ENCODE results near the gene CHST7.

CHST7 gene

GRCh38 chrX:46577221-46578005, 3.8 kb downstream of the CHST7 start:
- TF ChIP-seq CTCF (IDR thresholded peaks at IDR 0.05; ENCODE audit: low read depth, low read length) = no peak
- TF ChIP-seq EZH2phosphoT487 (IDR thresholded peaks at IDR 0.05; ENCODE audit: low read depth) = no peak
- Histone ChIP-seq H3K9me3 (ENCODE audit: insufficient read depth, low read length) (no peaks in the 10 kb centered on the region), H3K36me3 (replicated peaks; ENCODE audit: low read depth, low read length) (peaks cover 5% of the 10 kb centered on the region), H3K79me2 (ENCODE audit: low read length) (no peaks in the 10 kb centered on the region), H3K4me2 (ENCODE audit: low read length) (no peak overlapping the region), H3K27me3 (ENCODE audit: low read depth, low read length) (peaks cover 6% of the 10 kb centered on the region; the same call in 1 of the 2 replicates), H2AFZ (ENCODE audit: low read depth, low read length) (no peak overlapping the region), H3K9ac (ENCODE audit: low read length) (no peak overlapping the region), H3K4me3 (ENCODE audit: low read length) (no peak overlapping the region), H3K4me1 (ENCODE audit: low read length) (peaks cover 24% of the 10 kb centered on the region), H3K27ac (ENCODE audit: low read length) (no peak overlapping the region), H4K20me1 (ENCODE audit: insufficient read depth, low read length) (peaks cover 9% of the 10 kb centered on the region; the same call in 1 of the 2 replicates)

GRCh38 chrX:46579250-46579649, 5.7 kb downstream of the CHST7 start:
- H3K9me3 ChIP-seq (ENCODE audit: insufficient read depth, low read length) = no peaks in the 10 kb centered on the region
- peaks cover 6% of the 10 kb centered on the region; the same call in 1 of the 2 replicates for H3K27me3 ChIP-seq (ENCODE audit: low read depth, low read length)
- no peak overlapping the region for H3K9ac ChIP-seq (ENCODE audit: low read length)
- H3K4me2 ChIP-seq (ENCODE audit: low read length) = no peak overlapping the region
- H3K4me3 ChIP-seq (ENCODE audit: low read length) = no peak overlapping the region
- peaks cover 5% of the 10 kb centered on the region for H3K36me3 ChIP-seq (replicated peaks; ENCODE audit: low read depth, low read length)
- H3K27ac ChIP-seq (ENCODE audit: low read length) = no peak overlapping the region
- H3K4me1 ChIP-seq (ENCODE audit: low read length) = peaks cover 19% of the 10 kb centered on the region
- TF ChIP-seq EZH2phosphoT487 (IDR thresholded peaks at IDR 0.05; ENCODE audit: low read depth) (no peak), CTCF (IDR thresholded peaks at IDR 0.05; ENCODE audit: low read depth, low read length) (no peak)
- no peaks in the 10 kb centered on the region for H3K79me2 ChIP-seq (ENCODE audit: low read length)
- H4K20me1 ChIP-seq (ENCODE audit: insufficient read depth, low read length) = peaks cover 9% of the 10 kb centered on the region; the same call in 1 of the 2 replicates
- no peak overlapping the region for H2AFZ ChIP-seq (ENCODE audit: low read depth, low read length)

GRCh38 chrX:46580613-46581012, 7.0 kb downstream of the CHST7 start:
- Histone ChIP-seq H3K36me3 (replicated peaks; ENCODE audit: low read depth, low read length) (peaks cover 5% of the 10 kb centered on the region), H3K27ac (ENCODE audit: low read length) (no peak overlapping the region), H4K20me1 (ENCODE audit: insufficient read depth, low read length) (peaks cover 8% of the 10 kb centered on the region; the same call in 1 of the 2 replicates), H3K9ac (ENCODE audit: low read length) (no peak overlapping the region), H3K4me2 (ENCODE audit: low read length) (no peak overlapping the region), H3K27me3 (ENCODE audit: low read depth, low read length) (0 out of 2 replicates have a peak, but pooled peaks cover under 1% of the 10 kb centered on the region), H3K79me2 (ENCODE audit: low read length) (no peaks in the 10 kb centered on the region), H3K4me1 (ENCODE audit: low read length) (peaks cover 21% of the 10 kb centered on the region), H3K9me3 (ENCODE audit: insufficient read depth, low read length) (no peaks in the 10 kb centered on the region), H3K4me3 (ENCODE audit: low read length) (no peak overlapping the region), H2AFZ (ENCODE audit: low read depth, low read length) (no peak overlapping the region)
- TF ChIP-seq CTCF (IDR thresholded peaks at IDR 0.05; ENCODE audit: low read depth, low read length) = no peak

- Histone ChIP-seq H3K79me2 (ENCODE audit: low read length) (0 out of 2 replicates have a peak, but pooled peaks cover 4% of the 10 kb centered on the region), H3K4me2 (ENCODE audit: low read length) (no peak overlapping the region), H3K36me3 (replicated peaks; ENCODE audit: low read depth, low read length) (peaks cover 2% of the 10 kb centered on the region), H3K4me1 (ENCODE audit: low read length) (peaks cover 29% of the 10 kb centered on the region), H3K27me3 (ENCODE audit: low read depth, low read length) (no peaks in the 10 kb centered on the region), H3K4me3 (ENCODE audit: low read length) (no peak overlapping the region), H2AFZ (ENCODE audit: low read depth, low read length) (no peak overlapping the region), H3K9me3 (ENCODE audit: insufficient read depth, low read length) (no peaks in the 10 kb centered on the region), H4K20me1 (ENCODE audit: insufficient read depth, low read length) (no peaks in the 10 kb centered on the region), H3K27ac (ENCODE audit: low read length) (no peak overlapping the region), H3K9ac (ENCODE audit: low read length) (no peak overlapping the region)
- TF ChIP-seq CTCF (IDR thresholded peaks at IDR 0.05; ENCODE audit: low read depth, low read length) = no peak
Observed at GRCh38 chrX:46582325-46582724, 8.8 kb downstream of the CHST7 start.
